ENCODE data around the gene ULK2.

The ULK2 gene

GRCh38 chr17:19867329-19868078, at the start of gene ULK2:
ULK2 (minus strand) TSS chr17:19867936; CDS start chr17:19867417, 519 bp downstream.
- ChIA-PET POLR2A (interaction anchor here (1.0 to 1.4 kb wide), 4 partner anchors 10 to 110 kb away, joined by 3 to 5 read pairs (median 4); partner anchors contain the start of gene AKAP10), CTCF (interaction anchor here (1.0 kb wide), 1 partner anchor 10 kb away, joined by 3 read pairs; no protein-coding TSS in a partner anchor)
- DNase-seq (ENCODE audit: extremely low spot score), result peak; percentile 43

GRCh38 chr17:19915245-19915978, 47.7 kb upstream of the ULK2 start:
- CTCF ChIA-PET, result no interaction called here
- POLR2A ChIA-PET, result no interaction called here
- TF ChIP-seq FOXA1 (IDR thresholded peaks at IDR 0.05), result no peak
- TF ChIP-seq NFRKB (IDR thresholded peaks at IDR 0.05), result no peak
- no peak for TF ChIP-seq LEF1 (IDR thresholded peaks at IDR 0.05; ENCODE audit: borderline replicate concordance)
- no peak for TF ChIP-seq FOXM1 (IDR thresholded peaks at IDR 0.05; ENCODE audit: borderline replicate concordance)
- no peak for TF ChIP-seq L3MBTL2 (conservative IDR thresholded peaks at IDR 0.05)
- TF ChIP-seq FOXK2 (IDR thresholded peaks at IDR 0.05), result no peak
- DNase-seq (ENCODE audit: extremely low spot score), result no peak

More at GRCh38 chr17:19867329-19868078, at the start of gene ULK2:
- TF ChIP-seq ELF4 (IDR thresholded peaks at IDR 0.05) (no peak), HDGF (IDR thresholded peaks at IDR 0.05; ENCODE audit: borderline replicate concordance) (no peak), L3MBTL2 (conservative IDR thresholded peaks at IDR 0.05) (no peak), BHLHE40 (IDR thresholded peaks at IDR 0.05; ENCODE audit: borderline replicate concordance) (no peak), ARNT (IDR thresholded peaks at IDR 0.05) (no peak), SUZ12 (IDR thresholded peaks at IDR 0.05) (no peak), CTBP1 (IDR thresholded peaks at IDR 0.05; ENCODE audit: borderline replicate concordance) (no peak), PKNOX1 (IDR thresholded peaks at IDR 0.05) (no peak), FOXA1 (IDR thresholded peaks at IDR 0.05) (no peak), TARDBP (IDR thresholded peaks at IDR 0.05) (no peak)

GRCh38 chr17:19911033-19911432, 43.3 kb upstream of the ULK2 start:
- TF ChIP-seq TARDBP (IDR thresholded peaks at IDR 0.05) (no peak), ARNT (IDR thresholded peaks at IDR 0.05) (no peak), SUZ12 (IDR thresholded peaks at IDR 0.05) (no peak), FOXK2 (IDR thresholded peaks at IDR 0.05) (no peak), NFRKB (IDR thresholded peaks at IDR 0.05) (no peak), BHLHE40 (IDR thresholded peaks at IDR 0.05; ENCODE audit: borderline replicate concordance) (no peak), L3MBTL2 (conservative IDR thresholded peaks at IDR 0.05) (no peak), LEF1 (IDR thresholded peaks at IDR 0.05; ENCODE audit: borderline replicate concordance) (no peak), ELF4 (IDR thresholded peaks at IDR 0.05) (no peak), SP1 (IDR thresholded peaks at IDR 0.05) (no peak), FOXA1 (IDR thresholded peaks at IDR 0.05) (no peak), FOXM1 (IDR thresholded peaks at IDR 0.05; ENCODE audit: borderline replicate concordance) (no peak), PKNOX1 (IDR thresholded peaks at IDR 0.05) (no peak), ZNF384 (IDR thresholded peaks at IDR 0.05) (no peak), HDGF (IDR thresholded peaks at IDR 0.05; ENCODE audit: borderline replicate concordance) (no peak)
- ChIA-PET POLR2A (no interaction called here), CTCF (interaction anchor here (0.5 kb wide), 1 partner anchor 147 kb away, joined by 4 read pairs; no protein-coding TSS in a partner anchor)
- DNase-seq (ENCODE audit: extremely low spot score), result no peak

- CTCF ChIA-PET, result interaction anchor here (0.7 kb wide), 1 partner anchor 46 kb away, joined by 3 read pairs; no protein-coding TSS in a partner anchor
- DNase-seq (ENCODE audit: extremely low spot score), result no peak
- POLR2A ChIA-PET, result no interaction called here
- TF ChIP-seq LEF1 (IDR thresholded peaks at IDR 0.05; ENCODE audit: borderline replicate concordance) (no peak), FOXK2 (IDR thresholded peaks at IDR 0.05) (no peak), SUZ12 (IDR thresholded peaks at IDR 0.05) (no peak), L3MBTL2 (conservative IDR thresholded peaks at IDR 0.05) (no peak), BHLHE40 (IDR thresholded peaks at IDR 0.05; ENCODE audit: borderline replicate concordance) (no peak), NFRKB (IDR thresholded peaks at IDR 0.05) (no peak), SP1 (IDR thresholded peaks at IDR 0.05) (no peak), FOXM1 (IDR thresholded peaks at IDR 0.05; ENCODE audit: borderline replicate concordance) (no peak), PKNOX1 (IDR thresholded peaks at IDR 0.05) (no peak), ARNT (IDR thresholded peaks at IDR 0.05) (no peak), ELF4 (IDR thresholded peaks at IDR 0.05) (no peak), FOXA1 (IDR thresholded peaks at IDR 0.05) (no peak), ZNF384 (IDR thresholded peaks at IDR 0.05) (no peak), CTBP1 (IDR thresholded peaks at IDR 0.05; ENCODE audit: borderline replicate concordance) (no peak)
Measured at GRCh38 chr17:19909139-19909538, 41.4 kb upstream of the ULK2 start.

GRCh38 chr17:19905502-19905901, 37.8 kb upstream of the ULK2 start:
- ChIA-PET CTCF (no interaction called here), POLR2A (no interaction called here)
- DNase-seq (ENCODE audit: extremely low spot score), result no peak
- TF ChIP-seq ARNT (IDR thresholded peaks at IDR 0.05) (no peak), NFRKB (IDR thresholded peaks at IDR 0.05) (no peak), SP1 (IDR thresholded peaks at IDR 0.05) (no peak), PKNOX1 (IDR thresholded peaks at IDR 0.05) (no peak)

All from HEK293T (cell line).